ENCODE measurements around the gene GDF10.

DNA sequence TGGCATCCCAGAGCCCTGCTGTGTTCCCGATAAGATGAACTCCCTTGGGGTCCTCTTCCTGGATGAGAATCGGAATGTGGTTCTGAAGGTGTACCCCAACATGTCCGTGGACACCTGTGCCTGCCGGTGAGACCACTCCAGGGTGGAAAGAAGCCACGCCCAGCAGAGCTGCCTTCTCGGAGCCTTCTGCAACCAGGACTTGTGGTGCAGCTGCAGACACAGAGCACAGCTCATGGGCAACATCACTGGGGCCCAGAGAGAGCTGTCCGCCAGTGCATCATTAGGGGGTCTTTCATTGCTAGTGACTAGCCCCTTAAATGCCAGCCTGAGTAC is 12.6 kb downstream of the GDF10 start:
- no peak for TF ChIP-seq CTCF (IDR thresholded peaks at IDR 0.05)
- no peak for TF ChIP-seq POLR2A (IDR thresholded peaks at IDR 0.05)
